ENCODE results near the gene ATP6V1F.
"Not testable (repeated sequence)": the region's sequence is repeated elsewhere in the genome, so short reads cannot be mapped to it uniquely, and the experiment has no call there.

The ATP6V1F gene

GRCh38 chr7:128903621-128904361, 41.1 kb downstream of the ATP6V1F start:
- no peak for DNase-seq

DNA sequence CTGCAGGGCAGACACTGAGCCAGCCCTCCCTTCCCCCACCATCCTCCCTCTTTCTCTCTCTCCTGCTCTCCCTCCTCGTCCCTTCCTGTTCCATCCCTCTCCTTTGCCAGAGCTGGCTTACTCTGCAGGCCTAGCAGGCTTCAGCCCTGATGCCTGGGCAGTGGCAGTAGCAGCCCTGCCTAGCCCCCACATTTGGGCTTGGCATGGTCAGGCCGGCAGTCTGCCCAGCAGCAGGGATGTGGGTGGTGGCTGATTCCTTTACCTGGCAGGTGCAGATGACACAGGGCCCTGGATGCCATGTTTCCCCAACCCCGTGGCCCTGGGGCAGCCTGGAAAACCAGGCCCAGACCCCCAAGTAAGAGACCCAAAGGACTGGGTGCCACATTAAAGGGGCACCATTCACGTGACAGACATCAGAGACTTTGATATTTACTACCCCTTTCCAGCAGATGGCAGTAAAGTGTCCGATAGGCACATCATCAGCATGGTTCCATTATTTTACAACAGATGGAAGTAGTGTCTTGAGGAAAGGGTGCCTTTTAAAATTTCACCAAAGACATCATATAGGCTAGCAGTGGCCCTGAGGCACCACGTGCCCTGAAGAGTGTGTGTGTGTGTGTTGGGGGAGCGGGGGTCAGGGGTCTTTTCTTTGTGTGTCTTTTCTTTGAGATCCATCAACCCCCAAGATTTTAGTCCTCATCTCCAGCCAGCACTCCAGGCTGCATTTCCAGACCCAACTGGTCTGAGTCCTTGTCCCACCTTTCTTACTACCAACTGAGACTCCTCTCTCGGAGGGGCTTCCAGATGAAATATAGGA, 41.9 kb downstream of the ATP6V1F start:
- peak; percentile 18 for DNase-seq

DNA sequence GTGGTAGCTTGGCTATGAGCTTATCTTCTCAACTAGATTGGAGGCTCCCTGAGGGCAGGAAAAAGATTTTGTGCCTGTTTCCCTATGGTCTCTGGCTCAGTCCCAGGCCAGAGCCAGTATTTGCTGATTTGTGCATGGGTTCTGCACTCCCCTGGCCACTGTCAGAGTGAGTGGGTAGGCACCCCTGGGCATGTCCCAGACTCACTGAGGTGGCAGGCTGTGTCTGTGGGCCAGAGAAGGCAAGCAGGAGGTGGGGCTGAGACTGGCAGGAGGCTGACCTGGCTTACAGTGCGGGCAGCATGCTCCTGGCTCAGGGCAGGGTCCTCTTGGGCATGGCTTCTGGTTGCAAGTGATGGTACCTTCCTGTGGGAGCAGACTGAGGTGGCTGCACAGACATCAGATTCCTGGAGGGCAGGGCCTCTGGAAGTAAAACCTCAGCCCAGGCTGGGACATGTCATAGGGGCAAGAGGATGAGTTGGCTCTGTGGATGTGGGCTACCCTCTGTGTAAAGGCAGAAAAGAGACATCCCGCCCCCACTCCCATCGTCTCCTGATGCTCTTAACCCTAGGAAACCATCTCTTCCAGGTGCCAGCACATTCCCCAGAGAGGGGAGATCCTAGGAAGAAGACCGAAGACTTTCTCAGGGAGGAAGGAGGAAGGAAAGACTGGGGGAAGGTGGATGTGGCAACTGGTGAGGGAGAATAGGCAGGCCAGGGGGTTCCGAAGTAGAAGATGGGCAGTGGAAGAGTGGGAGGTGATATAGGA, 43.5 kb downstream of the ATP6V1F start:
- no peak for DNase-seq

DNA sequence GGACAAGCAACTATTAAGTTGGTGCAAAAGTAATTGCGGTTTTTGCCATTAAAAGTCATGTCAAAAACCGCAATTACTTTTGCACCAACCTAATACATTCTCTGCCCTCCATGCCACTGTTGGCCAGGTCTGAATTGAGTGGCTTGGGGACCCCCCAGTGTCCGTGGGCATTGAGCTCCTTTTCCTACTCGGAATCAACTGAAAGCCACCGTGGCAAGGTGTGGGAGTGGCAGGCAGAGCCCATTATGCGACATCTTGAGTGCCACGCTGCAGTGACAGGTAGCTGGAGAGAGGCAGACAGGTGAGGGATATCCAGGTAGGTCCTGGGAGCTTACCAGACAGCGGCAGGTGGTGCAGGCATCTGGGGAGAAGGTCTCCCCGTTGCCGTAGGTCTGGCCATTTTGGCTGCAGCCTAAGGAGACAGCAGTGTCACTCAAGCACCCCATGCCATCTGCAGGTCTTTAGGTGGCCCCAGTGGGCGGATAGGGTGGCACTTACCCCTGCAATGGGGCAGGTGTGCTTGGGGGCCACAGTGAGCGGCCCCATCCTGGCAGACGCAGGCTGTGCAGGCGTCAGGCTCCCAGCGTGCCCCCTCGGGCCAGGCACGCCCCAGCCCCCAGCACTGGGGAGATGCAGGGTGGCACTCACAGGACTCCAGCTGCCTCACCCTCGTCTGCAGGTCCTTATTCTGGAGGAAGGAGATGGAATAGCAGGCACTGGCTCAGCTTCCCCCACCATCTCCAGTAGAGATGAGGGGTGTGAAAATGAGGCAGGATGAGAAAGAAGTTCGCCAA, 44.3 kb downstream of the ATP6V1F start:
- DNase-seq, result no peak

- no peak for DNase-seq
Observed at GRCh38 chr7:128908750-128909624, 46.3 kb downstream of the ATP6V1F start.

DNA sequence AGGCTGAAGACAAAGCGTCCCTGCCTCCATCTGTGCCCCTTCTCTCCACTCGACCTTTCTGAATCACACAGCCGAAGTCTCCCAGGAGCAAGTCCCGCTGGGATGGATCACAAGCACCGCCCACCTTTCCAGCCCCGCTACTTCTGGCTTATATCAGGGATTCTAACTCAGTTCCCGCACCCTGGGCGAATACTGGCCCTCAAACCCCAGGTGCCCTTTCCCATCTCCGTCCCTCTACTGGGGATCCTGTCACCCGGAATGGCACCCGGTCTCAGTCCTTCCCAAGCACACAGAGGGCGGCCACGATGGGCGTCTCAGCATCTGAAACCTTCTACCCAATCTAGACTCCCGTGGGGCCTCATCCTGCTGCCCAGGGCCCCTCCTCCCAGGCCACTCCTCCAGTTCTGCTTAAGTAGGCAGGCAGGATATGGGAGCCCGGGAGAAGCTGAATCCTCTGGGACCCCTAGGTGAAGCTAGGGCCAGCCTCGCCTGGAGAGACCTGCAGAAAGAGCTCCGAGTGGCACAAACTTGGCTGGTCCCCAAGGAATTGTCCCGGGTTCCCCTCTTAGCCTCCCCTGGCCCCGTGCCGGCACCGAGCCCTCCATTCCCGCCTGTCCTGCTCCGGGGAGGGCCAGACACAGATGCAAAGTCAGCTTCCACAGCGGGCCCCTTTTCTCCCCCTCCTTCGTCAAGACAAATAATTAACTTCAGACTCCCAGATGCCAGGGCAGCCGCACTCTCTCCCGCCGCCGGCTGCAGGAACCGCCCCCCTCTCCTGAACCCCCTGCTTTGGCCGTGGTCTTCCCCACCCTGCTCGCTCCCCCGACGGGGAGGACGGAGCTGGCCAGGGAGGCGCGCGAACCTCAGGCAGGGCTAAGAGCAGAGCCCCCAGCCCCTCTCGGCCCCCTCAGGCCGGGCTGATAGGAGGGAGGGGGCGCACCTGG, 47.2 kb downstream of the ATP6V1F start:
- DNase-seq, result no peak

DNA sequence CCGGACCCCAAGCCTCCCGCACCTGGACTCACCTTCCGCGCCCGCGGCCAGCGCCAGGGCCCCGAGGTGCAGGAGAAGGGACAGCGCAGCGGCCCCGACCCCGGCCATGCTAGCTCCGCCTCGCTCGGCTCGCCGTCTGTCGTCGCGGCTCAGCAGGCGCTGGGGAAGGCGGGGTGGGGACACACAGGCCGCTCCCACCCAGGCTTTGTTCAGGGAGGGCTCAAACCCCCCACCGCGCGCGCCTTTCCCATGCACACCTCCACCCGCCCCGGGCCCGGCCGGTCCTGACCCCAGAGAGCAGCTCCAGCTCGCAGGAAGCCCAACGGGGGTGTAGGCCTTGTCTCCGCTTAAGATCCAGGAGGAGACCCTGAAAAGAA, 47.9 kb downstream of the ATP6V1F start, which contains the start of gene KCP:
KCP (minus strand) TSS at position 141 of the 377 bp plus-strand sequence; CDS start at position 108, 33 bp downstream.
- DNase-seq, result no peak

DNA sequence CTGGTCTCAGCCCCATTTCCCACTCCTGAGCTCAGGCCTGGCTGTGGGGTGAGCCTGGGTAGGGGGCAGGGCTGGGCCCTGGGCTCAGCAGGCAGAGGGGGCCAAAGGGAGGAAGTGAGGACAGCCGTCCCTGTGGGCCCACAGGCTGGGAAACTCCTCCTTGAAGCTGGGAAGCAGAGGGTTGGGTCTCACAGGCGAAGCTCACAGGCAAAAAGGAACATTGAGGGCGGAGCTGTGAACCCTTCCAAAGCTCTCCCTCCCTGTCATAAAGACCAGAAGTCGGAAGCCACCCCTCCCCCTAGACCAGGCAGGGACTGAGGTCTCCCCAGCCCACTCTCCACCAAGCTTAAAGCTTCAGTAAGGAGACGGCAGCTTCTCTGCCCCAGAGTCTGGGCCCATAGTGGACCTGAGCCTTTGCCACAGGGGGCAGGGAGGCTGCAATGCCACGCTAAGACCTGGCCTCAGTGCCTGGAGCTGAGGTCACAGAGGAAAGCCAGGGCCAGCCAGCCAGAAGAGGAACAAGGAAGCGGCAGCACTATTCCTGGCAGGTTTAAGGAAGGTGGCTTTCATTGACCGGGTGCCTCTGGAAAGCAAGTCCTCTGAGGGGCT, 48.9 kb downstream of the ATP6V1F start:
- DNase-seq, result no peak

DNA sequence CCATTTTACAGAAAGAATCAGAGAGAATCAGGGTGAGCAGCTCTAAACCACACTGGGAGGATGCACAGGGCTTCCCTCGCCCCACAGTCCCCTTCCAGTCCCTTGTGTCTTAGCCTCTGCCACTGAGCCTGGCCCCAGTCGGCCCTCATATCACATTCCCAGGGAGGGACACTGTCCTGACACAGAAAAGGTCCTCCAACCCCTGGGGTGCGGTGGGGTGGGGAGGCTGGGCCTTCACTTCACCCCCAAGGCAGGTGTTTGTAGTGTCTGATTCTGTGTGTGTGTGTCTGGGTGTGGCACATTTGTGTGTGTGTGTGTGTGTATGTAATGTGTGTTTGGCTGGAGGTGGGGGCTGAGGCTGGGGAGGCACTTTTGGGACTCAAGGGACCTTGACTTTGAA, 49.6 kb downstream of the ATP6V1F start:
- DNase-seq, result no peak

DNA sequence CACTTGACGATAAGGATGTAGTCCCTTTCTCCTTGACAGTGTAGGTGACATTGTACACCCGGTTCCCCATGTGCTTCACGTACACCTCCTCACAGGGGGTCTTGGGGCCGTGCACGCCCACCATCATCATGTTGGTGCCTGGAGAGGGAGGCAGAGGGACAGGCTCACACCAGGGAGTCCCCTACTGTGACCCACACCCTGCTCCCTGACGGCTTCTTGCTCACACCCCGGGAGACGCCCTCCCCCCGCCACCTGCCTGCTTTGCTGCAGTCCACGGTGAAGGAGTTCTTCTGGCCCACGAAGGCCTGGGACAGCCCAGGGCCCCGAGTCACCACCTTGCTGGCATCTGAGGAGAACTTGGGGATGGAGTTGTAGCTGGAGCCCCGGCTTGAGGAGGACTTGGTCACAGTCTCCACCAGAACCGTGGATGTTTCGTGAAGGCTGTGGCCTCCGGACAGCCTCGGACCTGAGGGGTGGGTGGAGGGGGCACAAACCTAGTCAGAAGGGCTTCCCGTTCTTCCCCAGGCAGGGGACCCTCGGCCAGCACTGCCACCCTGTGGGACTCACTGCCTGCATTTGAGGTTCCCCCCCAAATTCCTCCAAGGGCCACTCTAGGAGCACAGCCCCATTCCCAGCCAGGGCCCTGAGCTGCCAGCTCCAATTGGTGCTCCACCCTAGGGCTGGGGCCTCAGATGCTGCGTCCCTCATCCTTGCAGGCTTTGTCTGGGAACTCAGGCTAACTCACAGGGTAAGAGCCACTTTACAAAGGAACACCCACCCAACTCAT, 50.2 kb downstream of the ATP6V1F start:
- DNase-seq, result not testable (repeated sequence)

- no peak for DNase-seq
Observed at GRCh38 chr7:128913870-128914565, 51.4 kb downstream of the ATP6V1F start.

GRCh38 chr7:128914566-128915151, 52.0 kb downstream of the ATP6V1F start:
- no peak for DNase-seq

DNA sequence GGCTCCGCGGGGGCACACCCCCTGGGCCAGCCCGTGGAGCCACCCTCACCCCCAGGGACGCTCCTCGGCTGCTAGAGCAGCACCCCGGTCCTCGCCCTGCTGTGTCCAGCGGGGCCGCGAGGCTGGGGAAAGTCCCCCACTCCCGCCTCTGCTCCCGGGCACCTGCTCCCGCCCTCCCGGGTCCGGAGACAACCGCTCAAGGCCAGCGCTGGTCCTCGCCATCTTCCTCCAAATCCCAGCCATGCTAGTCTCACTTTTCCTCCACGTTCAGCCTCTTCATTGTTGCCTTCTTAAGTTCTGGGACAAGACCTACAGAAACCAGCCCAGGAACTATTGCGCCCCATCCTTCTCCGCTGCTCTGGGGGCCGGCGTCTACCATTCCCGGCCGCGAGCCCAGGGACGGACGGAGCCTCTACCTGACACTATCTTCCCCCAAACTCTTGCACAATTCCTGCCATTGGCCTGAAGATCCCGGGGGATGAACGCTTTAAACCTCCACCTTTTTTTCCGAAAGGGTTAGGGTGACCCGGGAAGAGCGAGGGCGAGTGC, 52.7 kb downstream of the ATP6V1F start:
- DNase-seq, result no peak

Measured in CD4-positive, alpha-beta T cell treated with Interferon gamma for 1 hour (primary cell).